Stimulated activated CD4-positive, alpha-beta T cell treated with anti-CD3 and anti-CD28 coated beads, TNF-alpha, amount 100 ng/mL, for 48 hours (primary cell): Measurements from ENCODE around the gene FAM13A.
"Not testable (repeated sequence)": the region's sequence is repeated elsewhere in the genome, so short reads cannot be mapped to it uniquely, and the experiment has no call there.

Experiments used
- DNase-seq, 3 donors: peaks; one replicate each; pipeline ENCODE4 v3.0.0-alpha.2; 2020; ENCODE audit warnings: low read depth in 3 of 3

Gene FAM13A

GRCh38 chr4:88900432-88900831 lies 156.6 kb downstream of the FAM13A start:
- no peak for DNase-seq

- no peak for DNase-seq
These were observed 159.2 kb downstream of the FAM13A start for GRCh38 chr4:88897752-88898151.

GRCh38 chr4:88897180-88897579 lies 159.8 kb downstream of the FAM13A start:
- no peak for DNase-seq

- no peak for DNase-seq
These were observed 163.0 kb downstream of the FAM13A start for GRCh38 chr4:88893961-88894360.

- no peak for DNase-seq
These were observed 164.3 kb downstream of the FAM13A start for GRCh38 chr4:88892646-88893045.

- no peak for DNase-seq
These were observed 165.3 kb downstream of the FAM13A start for GRCh38 chr4:88891636-88892035.

GRCh38 chr4:88887409-88887808 lies 169.6 kb downstream of the FAM13A start:
- DNase-seq = not testable (repeated sequence)

GRCh38 chr4:88881227-88881569 lies 175.8 kb downstream of the FAM13A start:
- DNase-seq = no peak

- DNase-seq = no peak
These were observed 176.3 kb downstream of the FAM13A start for GRCh38 chr4:88880501-88881226.

- DNase-seq = no peak
These were observed 177.0 kb downstream of the FAM13A start for GRCh38 chr4:88879991-88880390.

GRCh38 chr4:88878642-88879041 lies 178.3 kb downstream of the FAM13A start:
- no peak for DNase-seq

GRCh38 chr4:88870428-88870827 lies 186.6 kb downstream of the FAM13A start:
- DNase-seq = no peak

- DNase-seq = no peak
These were observed 188.5 kb downstream of the FAM13A start for GRCh38 chr4:88868510-88868909.

GRCh38 chr4:88866862-88867550 lies 190.0 kb downstream of the FAM13A start:
- no peak for DNase-seq

- DNase-seq = no peak
These were observed 191.5 kb downstream of the FAM13A start for GRCh38 chr4:88865466-88865865.

- no peak for DNase-seq
These were observed 191.9 kb downstream of the FAM13A start for GRCh38 chr4:88865046-88865445.

GRCh38 chr4:88860586-88860985 lies 196.4 kb downstream of the FAM13A start:
- DNase-seq = no peak

GRCh38 chr4:88859191-88859812 lies 197.7 kb downstream of the FAM13A start:
- no peak for DNase-seq

- DNase-seq = no peak
These were observed 198.2 kb downstream of the FAM13A start for GRCh38 chr4:88858752-88859151.

- DNase-seq = no peak
These were observed 199.4 kb downstream of the FAM13A start for GRCh38 chr4:88857588-88857987.

- DNase-seq = no peak
These were observed 202.5 kb downstream of the FAM13A start for GRCh38 chr4:88854481-88854880.

GRCh38 chr4:88853583-88853982 lies 203.4 kb downstream of the FAM13A start:
- not testable (repeated sequence) for DNase-seq

GRCh38 chr4:88846206-88846790 lies 210.7 kb downstream of the FAM13A start:
- no peak for DNase-seq
